Stimulated activated CD4-positive, alpha-beta T cell treated with anti-CD3 and anti-CD28 coated beads, Interleukin-4, amount 100 ng/mL, for 48 hours (primary cell): ENCODE data around the gene ZMAT5.

ENCODE experiments used
- DNase-seq, 2 donors: peaks; one replicate each; pipeline ENCODE4 v3.0.0-alpha.2; 2020; ENCODE audit warnings: low read depth in 2 of 2

Gene ZMAT5

GRCh38 chr22:29753808-29754657, 12.8 kb downstream of the ZMAT5 start:
- DNase-seq, result no peak

GRCh38 chr22:29751669-29752068, 15.1 kb downstream of the ZMAT5 start:
- no peak for DNase-seq

- no peak for DNase-seq
These were observed 16.0 kb downstream of the ZMAT5 start for GRCh38 chr22:29750559-29751538.

- no peak for DNase-seq
These were observed 16.8 kb downstream of the ZMAT5 start for GRCh38 chr22:29750029-29750428.

- no peak for DNase-seq
These were observed 18.4 kb downstream of the ZMAT5 start for GRCh38 chr22:29748248-29748893.

- no peak for DNase-seq
These were observed 19.0 kb downstream of the ZMAT5 start for GRCh38 chr22:29747832-29748231.

GRCh38 chr22:29744902-29745301, 21.9 kb downstream of the ZMAT5 start:
- no peak for DNase-seq

- DNase-seq, result no peak
These were observed 24.5 kb downstream of the ZMAT5 start for GRCh38 chr22:29742326-29742725.

- DNase-seq, result no peak
These were observed 24.9 kb downstream of the ZMAT5 start for GRCh38 chr22:29741926-29742325.

- DNase-seq, result no peak
These were observed 26.6 kb downstream of the ZMAT5 start for GRCh38 chr22:29740216-29740615.

GRCh38 chr22:29739346-29739875, 27.4 kb downstream of the ZMAT5 start:
- no peak for DNase-seq

GRCh38 chr22:29738118-29738815, 28.5 kb downstream of the ZMAT5 start:
- DNase-seq, result no peak

- no peak for DNase-seq
These were observed 29.3 kb downstream of the ZMAT5 start for GRCh38 chr22:29737251-29738117.

GRCh38 chr22:29735416-29735815, 31.4 kb downstream of the ZMAT5 start:
- DNase-seq, result no peak

- DNase-seq, result no peak
These were observed 32.0 kb downstream of the ZMAT5 start for GRCh38 chr22:29734838-29735237.

GRCh38 chr22:29734406-29734805, 32.4 kb downstream of the ZMAT5 start:
- no peak for DNase-seq

- no peak for DNase-seq
These were observed 33.2 kb downstream of the ZMAT5 start for GRCh38 chr22:29733362-29734201.

- DNase-seq, result no peak
These were observed 33.9 kb downstream of the ZMAT5 start for GRCh38 chr22:29732883-29733282.
